ENCODE results near the gene PNP. TPM values are rescaled to one million over a fixed set of nuclear protein-coding genes. Genes with fewer than 3 reads are reported as not detected.

The PNP gene
- 1.1 and 10.0 TPM in 2 replicates for polyA plus RNA-seq

DNA sequence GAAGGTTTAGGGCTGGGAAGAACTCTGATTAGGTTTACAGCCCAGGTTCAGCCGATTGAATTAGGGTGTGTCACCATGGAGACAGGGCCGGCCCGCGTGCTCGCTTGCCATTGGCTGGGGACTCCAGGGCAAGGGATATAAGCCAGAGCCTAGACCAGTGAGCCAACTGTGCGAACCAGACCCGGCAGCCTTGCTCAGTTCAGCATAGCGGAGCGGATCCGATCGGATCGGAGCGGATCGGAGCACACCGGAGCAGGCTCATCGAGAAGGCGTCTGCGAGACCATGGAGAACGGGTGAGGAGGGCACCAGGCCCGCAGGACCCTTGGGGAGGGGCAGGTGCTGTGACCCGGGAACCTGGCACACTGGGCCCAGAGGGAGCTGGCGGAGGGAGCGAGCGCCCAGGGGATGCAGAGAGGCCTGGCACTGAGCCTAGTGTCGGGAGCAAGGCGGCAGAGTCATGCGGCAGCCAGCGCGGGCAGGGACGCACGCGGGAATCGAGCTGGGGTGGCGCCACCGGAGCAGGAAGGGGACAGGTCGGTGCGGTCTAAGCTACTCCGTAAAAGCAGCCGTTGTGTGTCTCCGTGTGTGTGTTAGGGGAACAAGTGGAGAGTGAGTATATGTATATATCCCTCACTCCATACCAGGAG, at the start of gene PNP:
Gene PNP (plus strand): TSS at position 165 of the 648 bp plus-strand sequence. CDS start 119 bp downstream, at position 284.

DNA sequence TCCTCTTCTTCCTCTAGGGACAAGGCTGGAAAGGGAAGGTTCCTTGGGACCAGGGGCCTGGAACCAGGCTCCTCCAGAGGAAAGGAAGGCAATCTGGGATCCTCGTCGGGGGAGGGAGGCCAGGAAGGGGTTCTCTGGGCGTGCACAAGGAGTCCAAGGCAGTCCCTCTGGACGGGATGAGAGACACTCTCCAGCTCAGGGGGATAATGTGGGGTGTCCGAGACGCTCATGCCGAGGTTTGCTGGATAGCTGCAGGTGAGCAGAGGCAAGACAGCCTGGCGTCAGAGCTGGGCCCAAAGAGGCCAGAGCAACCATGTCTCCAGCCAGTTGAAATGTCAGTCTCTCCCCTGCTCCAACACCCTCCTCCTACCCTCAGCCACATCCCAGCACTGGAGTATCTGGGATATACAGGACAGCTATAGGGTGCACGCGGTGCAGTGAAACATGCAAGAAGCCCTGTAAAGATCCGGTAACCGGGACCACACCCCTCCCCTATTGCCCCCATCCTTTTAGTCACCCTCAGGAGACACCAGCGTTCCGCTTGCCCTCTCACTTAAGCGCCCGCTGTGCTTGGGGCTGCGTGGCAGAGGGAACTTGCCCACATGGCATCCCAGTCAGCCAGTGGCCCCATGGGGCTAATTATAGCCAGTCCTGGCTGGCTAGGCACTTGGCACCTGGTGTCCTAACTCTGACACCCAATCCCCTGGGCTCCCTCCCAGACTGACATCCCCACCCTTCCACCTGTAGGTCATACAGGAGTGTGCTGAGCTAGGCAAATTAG, 33.4 kb upstream of the PNP start, which contains the start of gene KLHL33:
Gene KLHL33 (minus strand): TSS at position 585 of the 781 bp plus-strand sequence. CDS start 355 bp downstream, at position 230.

DNA sequence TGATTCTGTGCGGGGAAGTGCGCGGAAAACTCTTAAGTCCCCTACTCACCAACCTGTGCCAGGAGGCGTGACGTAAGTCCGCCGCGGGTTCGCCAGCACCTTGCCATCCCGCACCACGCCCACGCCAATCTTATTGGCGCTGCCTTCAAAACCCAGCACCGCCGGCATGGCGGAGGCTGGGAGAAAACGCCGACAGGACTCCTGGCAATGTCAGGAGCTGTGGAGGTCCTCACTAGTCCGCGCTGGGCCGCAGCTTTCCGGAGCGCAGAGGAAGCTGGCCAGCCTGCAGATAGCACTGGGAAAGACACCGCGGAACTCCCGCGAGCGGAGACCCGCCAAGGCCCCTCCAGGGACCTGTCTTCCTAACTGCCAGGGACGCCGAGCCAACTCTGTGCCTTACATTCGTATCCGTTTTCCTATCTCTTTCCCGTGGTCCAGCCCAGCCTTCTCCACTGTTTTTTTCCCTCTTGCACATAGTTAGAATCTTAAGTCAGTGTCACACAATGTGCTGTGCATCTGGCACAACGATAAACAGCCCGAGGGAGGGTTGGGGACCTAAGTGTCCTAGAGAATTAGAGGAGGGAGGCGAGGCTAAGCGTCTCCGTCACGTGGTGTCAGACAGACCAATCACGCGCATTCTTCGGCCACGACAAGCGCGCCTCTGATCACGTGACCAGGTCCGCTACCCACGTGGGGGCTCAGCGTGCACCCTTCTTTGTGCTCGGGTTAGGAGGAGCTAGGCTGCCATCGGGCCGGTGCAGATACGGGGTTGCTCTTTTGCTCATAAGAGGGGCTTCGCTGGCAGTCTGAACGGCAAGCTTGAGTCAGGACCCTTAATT, 14.5 kb upstream of the PNP start, which contains the start of the genes APEX1 and OSGEP:
Gene APEX1 (plus strand): TSS at position 711 of the 839 bp plus-strand sequence. CDS start 420 bp downstream, outside the sequence.
Gene OSGEP (minus strand): TSS at position 297 of the 839 bp plus-strand sequence. CDS start 129 bp downstream, at position 168.

GRCh38 chr14:20461225-20462141, 7.7 kb upstream of the PNP start, which contains the start of gene PIP4P1:
Gene PIP4P1, minus strand, starts transcription at chr14:20461434. Its CDS starts 109 bp downstream, at chr14:20461325.

Other genes starting within 250 kb of the PNP start
- gene OR11H6, start 245.7 kb upstream of the PNP start, polyA plus RNA-seq, result not detected in 2 replicates
- gene OR11H7, start 240.4 kb upstream of the PNP start, polyA plus RNA-seq, result not detected in 2 replicates
- gene OR11H4, start 230.1 kb upstream of the PNP start, polyA plus RNA-seq, result not detected in 2 replicates
- gene TTC5, start 163.5 kb upstream of the PNP start, polyA plus RNA-seq, result 12.5 and 17.5 TPM in 2 replicates
- 14.0 and 27.9 TPM in 2 replicates for gene CCNB1IP1, start 136.1 kb upstream of the PNP start, polyA plus RNA-seq
- 13.1 and 22.0 TPM in 2 replicates for gene PARP2, start 125.8 kb upstream of the PNP start, polyA plus RNA-seq
- 0.08 and 1.3 TPM in 2 replicates for gene TEP1, start 55.9 kb upstream of the PNP start, polyA plus RNA-seq
- gene KLHL33, start 33.2 kb upstream of the PNP start, polyA plus RNA-seq, result 0.08 and 0.16 TPM in 2 replicates
- 31.4 and 51.1 TPM in 2 replicates for gene OSGEP, start 14.6 kb upstream of the PNP start, polyA plus RNA-seq
- gene APEX1, start 14.2 kb upstream of the PNP start, polyA plus RNA-seq, result 84.3 and 107 TPM in 2 replicates
- gene PIP4P1, start 8.0 kb upstream of the PNP start, polyA plus RNA-seq, result 16.3 and 16.4 TPM in 2 replicates
- not detected in 2 replicates for gene RNASE10, start 36.1 kb downstream of the PNP start, polyA plus RNA-seq
- not detected in 2 replicates for gene RNASE9, start 91.6 kb downstream of the PNP start, polyA plus RNA-seq
- not detected in 2 replicates for gene RNASE11, start 118.6 kb downstream of the PNP start, polyA plus RNA-seq
- gene RNASE12, start 122.0 kb downstream of the PNP start, polyA plus RNA-seq, result not detected in 2 replicates
- not detected in 2 replicates for gene OR6S1, start 172.3 kb downstream of the PNP start, polyA plus RNA-seq
- gene RNASE4, start 215.2 kb downstream of the PNP start, polyA plus RNA-seq, result 2.5 TPM in 1 of 2 replicates, not detected in the other
- 1.7 TPM in 1 of 2 replicates, not detected in the other for gene ANG, start 219.4 kb downstream of the PNP start, polyA plus RNA-seq